ENCODE results near the gene DLGAP4. TPM values are rescaled to one million over a fixed set of nuclear protein-coding genes. Genes with fewer than 3 reads are reported as not detected.
A peak's percentile ranks its signal among the peaks of the same experiment; 100 is the strongest.

Gene DLGAP4
- total and polyA plus RNA-seq, 10 of the 15 experiments (the other 5 are each of a cell fraction or from before 2014, with no cell fraction given), result 0.42 to 43.3 (median 19.0) TPM

DNA sequence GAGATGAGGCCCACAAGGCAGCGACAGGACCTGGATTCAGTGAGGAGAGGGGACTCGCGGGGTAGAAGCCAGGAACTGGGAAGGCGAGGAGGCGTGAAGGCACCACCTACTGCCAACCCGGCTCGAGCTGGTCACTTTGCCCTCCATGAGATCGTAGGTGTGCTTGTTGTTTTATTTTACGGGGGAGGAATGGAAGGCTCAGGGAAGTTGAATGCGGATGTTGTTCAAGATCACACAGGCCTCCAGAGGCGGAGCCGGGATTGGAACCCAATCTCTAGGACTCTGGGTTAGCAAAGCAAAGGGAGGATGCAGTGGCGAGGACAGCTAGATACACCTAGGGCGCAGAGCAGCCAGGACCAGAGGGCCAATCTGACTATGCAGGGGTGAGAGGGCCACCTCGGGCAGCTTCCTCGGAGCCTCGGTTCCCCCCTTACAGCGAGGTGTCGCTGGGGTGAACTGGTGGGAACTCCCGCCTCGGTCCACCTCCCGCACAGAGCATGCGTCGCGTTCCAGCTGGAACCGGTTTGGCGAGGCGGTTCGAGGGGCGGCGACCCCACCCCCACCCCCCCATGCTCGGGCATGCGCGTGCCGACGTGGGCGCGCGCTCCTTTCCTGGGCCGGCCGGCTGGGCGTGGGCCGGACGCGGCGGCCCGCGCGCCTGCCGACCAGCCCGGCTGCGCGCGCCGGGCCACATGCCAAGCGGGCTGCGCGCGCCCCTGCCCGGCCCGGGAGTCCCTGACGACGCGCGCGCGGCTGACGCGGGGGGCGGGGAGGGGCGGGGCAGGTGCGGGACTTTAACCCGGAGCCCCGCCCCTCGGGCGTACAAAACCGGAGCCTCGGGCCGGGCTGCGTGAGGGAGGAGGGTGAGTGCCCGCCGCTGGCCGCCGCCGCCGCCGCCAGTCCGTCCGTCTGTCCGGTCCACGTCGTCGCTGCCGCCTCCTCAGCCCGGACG is 154.8 kb downstream of the DLGAP4 start (continued):
- TF ChIP-seq, protein P1, sequence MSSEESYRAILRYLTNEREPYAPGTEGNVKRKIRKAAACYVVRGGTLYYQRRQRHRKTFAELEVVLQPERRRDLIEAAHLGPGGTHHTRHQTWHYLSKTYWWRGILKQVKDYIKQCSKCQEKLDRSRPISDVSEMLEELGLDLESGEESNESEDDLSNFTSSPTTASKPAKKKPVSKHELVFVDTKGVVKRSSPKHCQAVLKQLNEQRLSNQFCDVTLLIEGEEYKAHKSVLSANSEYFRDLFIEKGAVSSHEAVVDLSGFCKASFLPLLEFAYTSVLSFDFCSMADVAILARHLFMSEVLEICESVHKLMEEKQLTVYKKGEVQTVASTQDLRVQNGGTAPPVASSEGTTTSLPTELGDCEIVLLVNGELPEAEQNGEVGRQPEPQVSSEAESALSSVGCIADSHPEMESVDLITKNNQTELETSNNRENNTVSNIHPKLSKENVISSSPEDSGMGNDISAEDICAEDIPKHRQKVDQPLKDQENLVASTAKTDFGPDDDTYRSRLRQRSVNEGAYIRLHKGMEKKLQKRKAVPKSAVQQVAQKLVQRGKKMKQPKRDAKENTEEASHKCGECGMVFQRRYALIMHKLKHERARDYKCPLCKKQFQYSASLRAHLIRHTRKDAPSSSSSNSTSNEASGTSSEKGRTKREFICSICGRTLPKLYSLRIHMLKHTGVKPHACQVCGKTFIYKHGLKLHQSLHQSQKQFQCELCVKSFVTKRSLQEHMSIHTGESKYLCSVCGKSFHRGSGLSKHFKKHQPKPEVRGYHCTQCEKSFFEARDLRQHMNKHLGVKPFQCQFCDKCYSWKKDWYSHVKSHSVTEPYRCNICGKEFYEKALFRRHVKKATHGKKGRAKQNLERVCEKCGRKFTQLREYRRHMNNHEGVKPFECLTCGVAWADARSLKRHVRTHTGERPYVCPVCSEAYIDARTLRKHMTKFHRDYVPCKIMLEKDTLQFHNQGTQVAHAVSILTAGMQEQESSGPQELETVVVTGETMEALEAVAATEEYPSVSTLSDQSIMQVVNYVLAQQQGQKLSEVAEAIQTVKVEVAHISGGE (CRISPR knock-in tag; IDR thresholded peaks at IDR 0.05), result no peak

DNA sequence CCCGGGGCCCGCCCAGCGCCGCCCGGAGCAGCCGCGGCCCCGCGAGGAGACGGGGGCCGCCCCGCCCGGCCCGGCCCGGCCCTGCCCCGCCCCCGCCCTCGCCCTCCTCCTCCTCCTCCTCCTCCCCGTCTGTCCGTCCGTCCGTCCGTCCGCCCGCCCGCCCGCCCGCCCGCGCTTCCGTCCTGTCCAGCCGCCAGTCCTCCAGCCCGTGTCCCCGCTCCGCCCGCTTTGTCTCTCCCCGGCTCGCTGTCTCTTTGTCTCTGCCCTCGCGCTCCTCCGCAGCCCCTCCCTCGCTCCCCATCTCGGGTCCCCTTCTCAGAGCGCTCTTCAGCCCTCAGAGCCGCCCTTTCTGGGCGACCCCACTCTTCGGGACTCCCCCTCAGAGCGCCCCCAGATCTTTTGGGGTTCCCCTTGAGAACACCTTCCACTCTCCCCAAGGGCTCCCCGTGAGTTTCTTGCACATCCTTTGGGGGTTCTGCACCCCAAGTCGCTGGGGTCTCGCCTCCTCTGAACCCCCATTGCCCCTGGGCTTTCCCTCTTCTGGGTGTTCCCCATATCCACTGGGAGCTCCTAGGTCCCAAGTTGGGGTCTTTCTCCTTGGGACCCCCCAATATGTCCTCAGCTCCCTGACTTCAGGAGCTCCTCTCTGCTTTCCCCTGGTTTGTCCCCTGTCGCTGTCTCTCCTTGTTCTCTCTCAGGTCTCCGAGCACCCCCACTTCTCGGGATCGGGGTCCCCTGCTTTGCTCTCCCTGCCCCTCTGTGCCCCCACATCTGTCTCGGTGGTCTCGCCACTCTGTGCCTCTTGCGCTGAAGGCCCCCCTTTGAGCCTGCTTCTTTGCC is 155.7 kb downstream of the DLGAP4 start:
- FAIRE-seq (no peak), DNase-seq (ENCODE audit: low read depth, low spot score) (no peak), ATAC-seq (peak; percentile 12)
- H3K4me1 ChIP-seq (ENCODE audit: control insufficient read depth, insufficient read depth, low read length), result peaks cover 40% of the 10 kb centered on the region
- ChIA-PET CTCF (interaction anchor here (0.6 to 1.1 kb wide), 2 partner anchors 143 to 765 kb away, joined by 3 to 5 read pairs; partner anchors contain the start of gene RAB5IF), RAD21 (ENCODE audit: unreplicated experiment) (interaction anchor here (0.5 to 1.1 kb wide), 4 partner anchors 9 to 374 kb away, joined by 3 to 6 read pairs (median 4); no protein-coding TSS in a partner anchor), POLR2A (interaction anchor here (0.7 to 2.2 kb wide), 4 partner anchors 9 to 798 kb away, joined by 3 to 9 read pairs (median 4); no protein-coding TSS in a partner anchor), SMC1A (ENCODE audit: uncharacterized antibody, unreplicated experiment) (interaction anchor here (0.6 to 1.4 kb wide), 5 partner anchors 11 to 105 kb away, joined by 3 to 4 read pairs (median 3); no protein-coding TSS in a partner anchor)
- peak overlapping the region; percentile 98 for H3K4me3 ChIP-seq
- H3K9ac ChIP-seq (ENCODE audit: control insufficient read depth, insufficient read depth, low read length), result peak overlapping the region; percentile 94
- in situ Hi-C loops (cut with MboI), result no loop called here
- no peaks in the 10 kb centered on the region for H3K27me3 ChIP-seq (replicated peaks in 1 of 2; ENCODE audit: control insufficient read depth in 2 of 2, insufficient read depth in 2 of 2, low read length in 1 of 2)
- peaks cover 0 to 2% of the 10 kb centered on the region in 2 experiments; a peak in 1 of 4 replicates for H3K36me3 ChIP-seq (ENCODE audit: control insufficient read depth in 2 of 2, insufficient read depth in 2 of 2, low read length in 1 of 2)
- WGBS (ENCODE audit: insufficient coverage, insufficient replicate concordance, low lambda C conversion rate, missing lambda C conversion rate), result under 1% methylated on average over 21 of the region's 58 CpGs
- no peaks in the 10 kb centered on the region for H3K9me3 ChIP-seq (replicated peaks; ENCODE audit: control insufficient read depth, insufficient read depth, low read length)
- H3K27ac ChIP-seq (ENCODE audit: control insufficient read depth, insufficient read depth), result peak overlapping the region; percentile 71
- BruUV-seq (replicated peaks), result no TSS peak
- intact Hi-C loops (cut with micrococcal nuclease; ENCODE audit: unreplicated experiment), result loop anchor here (5.0 to 10.0 kb wide), 4 partner anchors 113 to 383 kb away; partner anchors contain the start of gene TGIF2
- no peaks in the 10 kb centered on the region for H4K20me1 ChIP-seq (ENCODE audit: control insufficient read depth, insufficient read depth)
- H3K79me2 ChIP-seq (ENCODE audit: control insufficient read depth, insufficient read depth, low read length), result peaks cover 45% of the 10 kb centered on the region
- peak overlapping the region; percentile 98 for H3K4me2 ChIP-seq (ENCODE audit: control insufficient read depth, insufficient read depth)
- H2AFZ ChIP-seq (ENCODE audit: control insufficient read depth, low read depth, low read length), result peak overlapping the region; percentile 63; the same call in 1 of the 2 replicates
- TF ChIP-seq DPF2 (IDR thresholded peaks at IDR 0.05) (peak; percentile 24; the same call in 1 of the 2 replicates), EGR1 (IDR thresholded peaks at IDR 0.05; ENCODE audit: borderline replicate concordance in 1 of 2, low read depth in 2 of 2, low read length in 2 of 2) (peak in 1 of 2 experiments; percentile 39; a peak in 1 of 3 replicates), LARP7 (IDR thresholded peaks at IDR 0.05) (0 out of 2 replicates have a peak, but pooled peaks have one; percentile 17), ETV6 (conservative IDR thresholded peaks at IDR 0.05 in 1 of 2, IDR thresholded peaks at IDR 0.05 in 1 of 2; ENCODE audit: borderline replicate concordance in 1 of 2, low read depth in 1 of 2) (no peak), MTA2 (IDR thresholded peaks at IDR 0.05; ENCODE audit: low read depth) (peak; percentile 43; the same call in 1 of the 2 replicates)
- TF ChIP-seq, protein P2, sequence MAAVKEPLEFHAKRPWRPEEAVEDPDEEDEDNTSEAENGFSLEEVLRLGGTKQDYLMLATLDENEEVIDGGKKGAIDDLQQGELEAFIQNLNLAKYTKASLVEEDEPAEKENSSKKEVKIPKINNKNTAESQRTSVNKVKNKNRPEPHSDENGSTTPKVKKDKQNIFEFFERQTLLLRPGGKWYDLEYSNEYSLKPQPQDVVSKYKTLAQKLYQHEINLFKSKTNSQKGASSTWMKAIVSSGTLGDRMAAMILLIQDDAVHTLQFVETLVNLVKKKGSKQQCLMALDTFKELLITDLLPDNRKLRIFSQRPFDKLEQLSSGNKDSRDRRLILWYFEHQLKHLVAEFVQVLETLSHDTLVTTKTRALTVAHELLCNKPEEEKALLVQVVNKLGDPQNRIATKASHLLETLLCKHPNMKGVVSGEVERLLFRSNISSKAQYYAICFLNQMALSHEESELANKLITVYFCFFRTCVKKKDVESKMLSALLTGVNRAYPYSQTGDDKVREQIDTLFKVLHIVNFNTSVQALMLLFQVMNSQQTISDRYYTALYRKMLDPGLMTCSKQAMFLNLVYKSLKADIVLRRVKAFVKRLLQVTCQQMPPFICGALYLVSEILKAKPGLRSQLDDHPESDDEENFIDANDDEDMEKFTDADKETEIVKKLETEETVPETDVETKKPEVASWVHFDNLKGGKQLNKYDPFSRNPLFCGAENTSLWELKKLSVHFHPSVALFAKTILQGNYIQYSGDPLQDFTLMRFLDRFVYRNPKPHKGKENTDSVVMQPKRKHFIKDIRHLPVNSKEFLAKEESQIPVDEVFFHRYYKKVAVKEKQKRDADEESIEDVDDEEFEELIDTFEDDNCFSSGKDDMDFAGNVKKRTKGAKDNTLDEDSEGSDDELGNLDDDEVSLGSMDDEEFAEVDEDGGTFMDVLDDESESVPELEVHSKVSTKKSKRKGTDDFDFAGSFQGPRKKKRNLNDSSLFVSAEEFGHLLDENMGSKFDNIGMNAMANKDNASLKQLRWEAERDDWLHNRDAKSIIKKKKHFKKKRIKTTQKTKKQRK (IDR thresholded peaks at IDR 0.05; ENCODE audit: low read depth, low read length), result no peak

Measured in GM12878 (cell line).